ENCODE measurements around the gene GINS2.

GRCh38 chr16:85657996-85658395 lies 30.8 kb downstream of the GINS2 start:
- TF ChIP-seq CTCF (IDR thresholded peaks at IDR 0.05) = no peak
- TF ChIP-seq POLR2A (IDR thresholded peaks at IDR 0.05) = no peak
- TF ChIP-seq EP300 (IDR thresholded peaks at IDR 0.05) = no peak

All from ovary (tissue), 3 donors.